ENCODE measurements around the gene PLRG1.

- TF ChIP-seq CTCF (IDR thresholded peaks at IDR 0.05) (no peak), POLR2A (IDR thresholded peaks at IDR 0.05) (no peak)
These were observed 63.1 kb downstream of the PLRG1 start for GRCh38 chr4:154487145-154487544.

Data from lower leg skin (tissue), 3 donors.